GM12891 (cell line): ENCODE data around the gene SCGB1C1.
"Not testable (repeated sequence)": the region's sequence is repeated elsewhere in the genome, so short reads cannot be mapped to it uniquely, and the experiment has no call there.

Source experiments
- DNase-seq: peaks from one replicate; pipeline ENCODE4 v3.0.0; 2011; ENCODE audit warnings: low spot score; ENCODE audit not compliant: insufficient read length
- FAIRE-seq: peaks from 2 replicates; lab custom pipeline; 2011; peaks lifted over from hg19 to GRCh38; lab: Jason Lieb, UNC
- PAX5 ChIP-seq: IDR thresholded peaks from 2 replicates; pipeline ENCODE4 v1.6.1; 2011; ENCODE audit warnings: low read length, moderate library complexity, mild to moderate bottlenecking; ENCODE audit not compliant: insufficient read depth, severe bottlenecking
- POLR2A ChIP-seq: IDR thresholded peaks from 2 replicates; pipeline ENCODE4 v1.6.1; 2011; ENCODE audit warnings: low read depth, low read length, control low read depth
- POLR2AphosphoS5 ChIP-seq: IDR thresholded peaks from 2 replicates; pipeline ENCODE4 v1.6.1; 2011; ENCODE audit warnings: low read depth, low read length, control low read depth
- POU2F2 ChIP-seq: IDR thresholded peaks from 2 replicates; pipeline ENCODE4 v1.6.1; 2011; ENCODE audit warnings: low read depth, mild to moderate bottlenecking, control low read depth, low read length, moderate library complexity
- SPI1 ChIP-seq: IDR thresholded peaks from 2 replicates; pipeline ENCODE4 v1.6.1; 2011; ENCODE audit warnings: low read depth, low read length, control low read depth
- TAF1 ChIP-seq: IDR thresholded peaks from 2 replicates; pipeline ENCODE4 v1.6.1; 2011; ENCODE audit warnings: low read depth, low read length, control low read depth

SCGB1C1 gene

DNA sequence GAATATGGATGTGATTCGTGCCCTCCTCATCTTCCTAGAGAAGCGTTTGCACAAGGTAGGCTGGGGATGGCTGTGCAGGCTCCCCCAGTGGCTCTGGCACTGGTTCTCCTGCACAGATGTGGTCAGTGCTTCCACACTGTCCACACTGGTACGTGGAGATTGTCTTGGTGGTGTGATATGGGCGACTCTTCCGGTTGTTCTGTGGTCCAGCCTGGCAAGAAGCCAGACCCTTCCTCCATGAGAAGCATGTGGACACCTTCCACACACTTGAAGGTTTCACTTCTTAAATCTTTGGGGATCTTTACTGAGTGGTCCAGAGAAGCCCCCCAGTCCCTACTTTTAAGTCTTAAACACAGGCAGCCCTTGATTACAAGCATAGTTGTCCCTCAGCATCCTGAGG is 18.4 kb downstream of the SCGB1C1 start:
- no peak for FAIRE-seq
- DNase-seq: no peak
- TF ChIP-seq POLR2AphosphoS5 (no peak), POU2F2 (no peak), SPI1 (no peak), PAX5 (no peak), TAF1 (no peak), POLR2A (no peak)

DNA sequence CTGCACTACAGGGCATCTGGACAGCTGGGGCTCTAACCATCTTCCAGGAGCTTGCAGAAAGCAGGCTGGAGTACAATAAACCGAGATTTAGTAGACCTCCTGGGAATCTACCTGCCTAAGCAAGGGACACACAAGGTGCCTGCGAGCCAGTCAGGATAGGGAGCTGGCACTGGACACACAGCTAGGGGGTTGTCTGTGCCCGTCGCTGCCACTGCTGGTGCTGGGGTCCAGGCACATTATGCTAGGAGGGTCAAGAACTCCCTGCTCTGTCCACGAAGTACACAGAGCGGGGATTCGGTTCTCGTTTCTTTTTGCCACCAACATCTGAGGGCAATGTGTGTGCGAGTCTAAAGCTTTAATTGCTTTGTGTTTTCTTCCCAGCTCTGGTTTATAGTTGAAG is 18.9 kb downstream of the SCGB1C1 start:
- no peak for FAIRE-seq
- TF ChIP-seq POU2F2: no peak
- TF ChIP-seq POLR2A: no peak
- no peak for TF ChIP-seq SPI1
- no peak for TF ChIP-seq POLR2AphosphoS5
- no peak for TF ChIP-seq PAX5
- no peak for DNase-seq

DNA sequence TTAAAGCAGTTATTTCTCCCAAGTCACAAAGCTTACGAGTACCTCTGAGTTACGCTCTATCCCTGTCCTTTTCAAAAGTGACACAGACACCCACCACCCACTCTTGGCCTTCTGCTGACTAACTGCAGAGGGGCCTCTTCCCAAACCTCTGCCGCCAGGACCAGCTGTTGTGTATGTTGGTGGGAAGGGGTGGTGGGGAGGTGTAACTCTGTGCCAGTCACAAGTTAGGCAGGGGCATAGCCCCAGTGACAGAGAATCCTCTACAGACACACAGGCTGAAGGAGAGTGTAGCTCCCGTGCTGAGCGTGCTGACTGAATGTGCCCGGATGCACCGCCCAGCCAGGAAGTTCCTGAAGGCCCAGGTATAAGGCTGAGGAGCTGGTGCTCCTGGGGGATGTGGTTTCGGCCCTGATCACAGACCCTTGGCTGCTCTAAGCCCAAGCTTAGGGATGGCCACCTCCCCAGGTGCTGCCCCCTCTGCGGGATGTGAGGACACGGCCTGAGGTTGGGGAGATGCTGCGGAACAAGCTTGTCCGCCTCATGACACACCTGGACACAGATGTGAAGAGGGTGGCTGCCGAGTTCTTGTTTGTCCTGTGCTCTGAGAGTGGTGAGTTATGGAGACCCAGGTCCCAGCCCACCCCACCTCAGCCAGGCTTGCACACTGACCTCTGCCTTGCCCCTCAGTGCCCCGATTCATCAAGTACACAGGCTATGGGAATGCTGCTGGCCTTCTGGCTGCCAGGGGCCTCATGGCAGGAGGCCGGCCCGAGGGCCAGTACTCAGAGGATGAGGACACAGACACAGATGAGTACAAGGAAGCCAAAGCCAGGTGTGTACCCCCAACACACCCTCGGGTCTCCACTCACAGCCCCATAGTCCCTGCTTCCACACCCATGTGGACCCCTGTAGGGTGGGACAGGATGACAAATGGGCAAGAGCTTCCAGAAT is 19.5 kb downstream of the SCGB1C1 start:
- no peak for DNase-seq
- no peak for TF ChIP-seq POLR2A
- TF ChIP-seq PAX5: no peak
- no peak for TF ChIP-seq POU2F2
- TF ChIP-seq SPI1: no peak
- no peak for TF ChIP-seq POLR2AphosphoS5
- TF ChIP-seq TAF1: no peak
- no peak for FAIRE-seq

DNA sequence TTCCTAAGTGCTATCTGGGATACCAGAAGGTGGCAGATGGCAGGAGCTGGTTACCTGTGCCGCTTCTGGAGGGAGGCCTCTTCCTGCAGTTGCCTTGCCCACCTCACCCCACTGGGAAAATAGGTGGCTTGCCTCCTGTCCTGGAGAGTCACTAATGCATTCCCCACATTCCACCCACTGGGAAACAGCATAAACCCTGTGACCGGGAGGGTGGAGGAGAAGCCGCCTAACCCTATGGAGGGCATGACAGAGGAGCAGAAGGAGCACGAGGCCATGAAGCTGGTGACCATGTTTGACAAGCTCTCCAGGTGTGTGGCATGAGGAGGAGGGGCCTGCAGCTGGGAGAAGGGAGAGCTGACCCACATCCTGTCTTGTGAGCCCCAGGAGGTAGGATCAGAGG is 20.2 kb downstream of the SCGB1C1 start:
- FAIRE-seq (no peak), DNase-seq (no peak)
- TF ChIP-seq SPI1: no peak
- no peak for TF ChIP-seq PAX5
- TF ChIP-seq POLR2A: no peak
- TF ChIP-seq POU2F2: no peak
- TF ChIP-seq TAF1: no peak
- no peak for TF ChIP-seq POLR2AphosphoS5

DNA sequence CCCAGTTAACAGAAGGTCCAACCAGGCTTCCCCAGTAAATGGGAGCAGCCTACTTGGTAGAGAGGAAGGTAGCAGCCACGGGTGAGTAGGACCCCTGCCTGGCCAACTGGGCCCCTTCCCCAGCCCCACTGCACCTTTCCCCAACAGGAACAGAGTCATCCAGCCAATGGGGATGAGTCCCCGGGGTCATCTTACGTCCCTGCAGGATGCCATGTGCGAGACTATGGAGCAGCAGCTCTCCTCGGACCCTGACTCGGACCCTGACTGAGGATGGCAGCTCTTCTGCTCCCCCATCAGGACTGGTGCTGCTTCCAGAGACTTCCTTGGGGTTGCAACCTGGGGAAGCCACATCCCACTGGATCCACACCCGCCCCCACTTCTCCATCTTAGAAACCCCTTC is 21.2 kb downstream of the SCGB1C1 start:
- no peak for FAIRE-seq
- DNase-seq: no peak
- 0 out of 2 replicates have a peak, but pooled peaks have one; percentile 7 for TF ChIP-seq POU2F2
- TF ChIP-seq POLR2A: no peak
- no peak for TF ChIP-seq POLR2AphosphoS5

DNA sequence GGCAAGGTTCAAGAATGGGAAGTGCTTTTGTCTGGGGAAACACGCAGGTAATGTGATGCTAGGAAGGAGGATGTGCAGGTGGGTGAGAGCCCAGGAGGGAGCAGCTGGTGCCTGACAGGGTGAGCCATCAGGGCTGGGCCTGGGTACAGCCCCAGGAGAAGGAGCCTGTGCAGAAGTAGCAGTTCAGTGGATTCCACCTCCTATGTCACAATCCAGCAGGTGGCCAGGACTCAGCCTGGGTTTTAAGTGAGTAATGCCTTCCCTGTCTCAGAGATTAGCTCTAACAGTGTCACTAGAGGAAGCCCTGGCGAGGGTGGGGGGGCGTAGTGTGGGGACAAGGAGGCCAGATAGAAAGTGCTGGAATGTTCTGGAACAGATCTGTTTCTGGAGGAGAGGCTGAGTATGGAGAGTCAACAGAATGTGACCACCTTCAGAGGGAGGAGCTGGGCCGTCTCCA is 22.7 kb downstream of the SCGB1C1 start:
- FAIRE-seq: no peak

DNA sequence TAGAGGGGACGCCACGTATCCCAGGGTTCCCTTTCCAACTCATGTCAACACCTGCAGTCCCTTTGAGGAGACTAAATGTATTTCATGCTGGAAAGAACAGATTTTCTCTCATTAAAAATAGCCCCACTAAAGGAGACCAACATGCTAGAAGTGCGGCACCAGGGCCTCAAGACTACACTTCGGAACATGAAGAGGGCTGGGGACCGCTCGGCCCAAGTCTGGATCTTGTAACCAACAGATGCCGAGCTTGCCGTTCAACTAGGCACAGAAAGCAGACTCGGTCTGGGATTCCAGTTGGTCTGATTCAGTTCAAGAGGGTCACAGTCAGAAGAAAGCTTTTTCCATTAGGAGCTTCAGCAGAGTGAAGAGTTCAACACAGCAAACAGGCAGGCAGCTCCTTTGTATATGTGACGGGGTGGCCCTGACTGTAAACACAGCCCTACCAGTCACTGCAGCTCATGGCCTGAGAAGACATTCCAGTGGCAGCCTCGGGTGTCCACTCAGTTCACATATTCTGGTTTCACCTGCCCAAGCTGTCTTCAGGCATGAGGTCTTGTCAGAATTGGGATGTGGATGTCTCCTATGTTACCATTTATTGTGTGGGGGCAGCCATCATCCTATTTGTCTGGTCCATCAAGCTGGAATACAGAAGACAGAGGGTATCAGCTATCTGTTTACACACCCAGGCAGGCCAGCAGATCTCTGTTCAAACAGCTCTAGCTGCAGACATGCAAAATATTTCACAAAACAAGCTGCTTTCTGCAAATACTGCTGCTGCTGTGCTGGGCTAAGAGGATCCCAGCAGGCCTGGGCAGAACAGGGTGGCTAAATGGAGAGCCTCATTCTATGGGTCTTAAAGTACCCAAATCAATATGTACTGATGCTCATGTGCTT is 23.4 kb downstream of the SCGB1C1 start:
- DNase-seq: no peak
- FAIRE-seq: no peak
- TF ChIP-seq SPI1 (no peak), POU2F2 (no peak), POLR2A (no peak)

More for the DNA sequence above, 22.7 kb downstream of the SCGB1C1 start:
- no peak for DNase-seq
- TF ChIP-seq PAX5 (no peak), TAF1 (no peak), POLR2AphosphoS5 (peak; percentile 28; the same call in 1 of the 2 replicates), POU2F2 (no peak), SPI1 (no peak), POLR2A (no peak)

DNA sequence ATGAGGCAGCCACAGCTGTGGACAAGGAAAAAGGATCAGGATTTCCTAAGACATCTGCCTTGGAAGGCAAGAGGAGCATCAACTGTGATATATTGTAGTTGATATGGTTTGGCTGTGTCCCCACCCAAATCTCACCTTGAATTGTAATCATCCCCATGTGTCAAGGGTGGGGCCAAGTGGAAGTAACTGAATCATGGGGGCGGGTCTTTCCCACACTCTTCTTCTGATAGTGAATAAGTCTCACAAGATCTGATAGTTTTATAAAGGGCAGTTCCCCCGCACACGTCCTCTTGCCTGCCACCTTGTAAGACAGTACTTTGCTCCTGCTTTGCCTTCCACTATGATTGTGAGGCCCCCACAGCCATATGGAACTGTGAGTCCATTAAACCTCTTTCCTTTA is 24.8 kb downstream of the SCGB1C1 start:
- no peak for FAIRE-seq
- TF ChIP-seq TAF1 (no peak), POLR2AphosphoS5 (no peak), POLR2A (no peak), SPI1 (no peak), PAX5 (no peak), POU2F2 (no peak)

DNA sequence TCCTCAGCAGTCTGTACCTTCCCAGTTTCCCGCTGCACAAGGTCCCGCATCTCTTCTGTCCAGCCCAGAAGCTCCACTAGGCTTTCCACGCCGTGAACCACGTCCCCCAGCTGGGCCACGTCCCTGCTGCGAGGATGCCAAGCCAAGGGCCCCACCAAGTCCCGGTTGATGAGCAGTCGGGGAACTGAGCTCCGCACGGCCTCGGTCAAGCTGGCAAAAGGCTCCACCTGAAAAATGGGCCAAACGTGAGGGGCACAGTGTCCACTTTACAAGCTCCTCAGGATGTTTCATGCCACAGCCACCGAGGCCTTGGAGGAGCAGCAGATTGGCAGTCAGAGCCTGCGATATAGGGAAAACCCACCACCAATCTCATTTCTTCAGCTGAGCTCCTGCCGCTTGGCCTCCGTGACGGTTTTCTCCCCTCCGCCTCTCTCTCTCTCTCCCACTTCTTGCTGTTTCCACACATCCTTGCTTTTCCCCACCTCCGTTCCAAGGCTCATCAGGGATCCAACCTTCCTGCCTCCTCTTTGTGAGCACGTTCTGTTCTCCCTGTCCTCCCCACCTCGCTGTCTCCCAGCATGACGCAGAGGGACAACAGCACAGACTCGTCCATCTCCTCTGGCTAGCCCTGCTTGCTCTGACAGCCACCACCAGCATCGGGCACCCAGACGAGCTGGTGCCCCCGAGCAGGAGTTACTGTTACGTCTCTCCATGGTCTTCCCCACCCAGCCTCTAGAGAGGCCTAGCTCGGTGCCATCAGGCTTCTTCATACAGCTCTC is 26.1 kb downstream of the SCGB1C1 start:
- DNase-seq (no peak), FAIRE-seq (no peak)
- TF ChIP-seq SPI1 (no peak), POLR2AphosphoS5 (no peak), POLR2A (no peak), PAX5 (no peak), POU2F2 (no peak), TAF1 (no peak)

More for the DNA sequence above, 24.8 kb downstream of the SCGB1C1 start:
- no peak for DNase-seq

DNA sequence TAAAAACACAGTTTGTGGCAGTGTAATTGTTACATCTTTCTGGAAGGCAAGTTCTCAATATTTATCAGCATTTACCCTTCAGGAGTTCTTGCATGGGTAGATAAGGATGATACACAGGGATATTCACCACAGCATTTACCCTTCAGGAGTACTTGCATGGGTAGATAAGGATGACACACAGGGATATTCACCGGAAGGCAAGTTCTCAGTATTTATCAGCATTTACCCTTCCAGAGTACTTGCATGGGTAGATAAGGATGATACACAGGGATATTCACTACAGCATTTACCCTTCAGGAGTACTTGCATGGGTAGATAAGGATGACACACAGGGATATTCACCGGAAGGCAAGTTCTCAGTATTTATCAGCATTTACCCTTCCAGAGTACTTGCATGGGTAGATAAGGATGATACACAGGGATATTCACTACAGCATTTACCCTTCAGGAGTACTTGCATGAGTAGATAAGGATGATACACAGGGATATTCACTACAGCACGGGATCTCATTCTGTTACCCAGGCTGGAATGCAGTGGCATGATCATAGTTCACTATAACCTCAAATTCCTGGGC is 27.9 kb downstream of the SCGB1C1 start:
- FAIRE-seq: peak; percentile 92
- not testable (repeated sequence) for DNase-seq
